ENCODE measurements around the gene ADIRF.
"Not testable (repeated sequence)": the region's sequence is repeated elsewhere in the genome, so short reads cannot be mapped to it uniquely, and the experiment has no call there.

Gene ADIRF

GRCh38 chr10:86968271-86968993 is at the start of gene ADIRF:
Gene ADIRF (plus strand): TSS chr10:86968482. CDS start chr10:86968545, 63 bp downstream.
- peak; percentile 52 for DNase-seq

GRCh38 chr10:86922553-86922961 is 45.7 kb upstream of the ADIRF start:
- DNase-seq, result no peak

GRCh38 chr10:86929468-86930380 is 38.6 kb upstream of the ADIRF start:
- DNase-seq, result no peak

GRCh38 chr10:86931872-86932271 is 36.4 kb upstream of the ADIRF start:
- DNase-seq, result no peak

GRCh38 chr10:86932674-86933073 is 35.6 kb upstream of the ADIRF start:
- no peak for DNase-seq

- not testable (repeated sequence) for DNase-seq
Observed at GRCh38 chr10:86934162-86934711, 34.0 kb upstream of the ADIRF start.

- no peak for DNase-seq
Observed at GRCh38 chr10:86936661-86937501, 31.4 kb upstream of the ADIRF start.

GRCh38 chr10:86937502-86938154 is 30.7 kb upstream of the ADIRF start:
- no peak for DNase-seq

GRCh38 chr10:86938260-86938659 is 30.0 kb upstream of the ADIRF start:
- no peak for DNase-seq

GRCh38 chr10:86940076-86940475 is 28.2 kb upstream of the ADIRF start:
- not testable (repeated sequence) for DNase-seq

GRCh38 chr10:86940677-86941076 is 27.6 kb upstream of the ADIRF start:
- no peak for DNase-seq

- no peak for DNase-seq
Observed at GRCh38 chr10:86941426-86941825, 26.9 kb upstream of the ADIRF start.

GRCh38 chr10:86941991-86942421 is 26.3 kb upstream of the ADIRF start:
- no peak for DNase-seq

- DNase-seq, result no peak
Observed at GRCh38 chr10:86942441-86943315, 25.6 kb upstream of the ADIRF start.

GRCh38 chr10:86943316-86944030 is 24.8 kb upstream of the ADIRF start:
- DNase-seq, result no peak

- DNase-seq, result no peak
Observed at GRCh38 chr10:86944031-86944419, 24.3 kb upstream of the ADIRF start.

- DNase-seq, result no peak
Observed at GRCh38 chr10:86944471-86944870, 23.8 kb upstream of the ADIRF start.

- no peak for DNase-seq
Observed at GRCh38 chr10:86944907-86945306, 23.4 kb upstream of the ADIRF start.

- DNase-seq, result no peak
Observed at GRCh38 chr10:86945361-86946212, 22.7 kb upstream of the ADIRF start.

Data from CD4-positive, alpha-beta T cell treated with Interleukin-6 for 4 hours (primary cell).